ENCODE results near the gene NISCH.

GRCh38 chr3:52483081-52483480, 27.7 kb downstream of the NISCH start:
- TF ChIP-seq CTCF (IDR thresholded peaks at IDR 0.05), result no peak
- no peak for TF ChIP-seq HMGXB4 (CRISPR knock-in tag; IDR thresholded peaks at IDR 0.05)
- TF ChIP-seq TEAD4 (CRISPR knock-in tag; IDR thresholded peaks at IDR 0.05), result no peak
- TF ChIP-seq SMAD3 (CRISPR knock-in tag; IDR thresholded peaks at IDR 0.05; ENCODE audit: borderline replicate concordance), result no peak
- no peak for TF ChIP-seq NR1H2 (CRISPR knock-in tag; IDR thresholded peaks at IDR 0.05)
- TF ChIP-seq PREB (CRISPR knock-in tag; IDR thresholded peaks at IDR 0.05; ENCODE audit: borderline replicate concordance), result no peak
- no peak for TF ChIP-seq ZNF423 (CRISPR knock-in tag; IDR thresholded peaks at IDR 0.05)
- no peak for TF ChIP-seq STAT6 (CRISPR knock-in tag; conservative IDR thresholded peaks at IDR 0.05; ENCODE audit: low read depth)
- no peak for TF ChIP-seq TP53 (CRISPR knock-in tag; IDR thresholded peaks at IDR 0.05)
- TF ChIP-seq IRF2 (CRISPR knock-in tag; IDR thresholded peaks at IDR 0.05; ENCODE audit: borderline replicate concordance, low read depth), result no peak
- no peak for TF ChIP-seq ZNF281 (CRISPR knock-in tag; IDR thresholded peaks at IDR 0.05)
- no peak for TF ChIP-seq RORB (CRISPR knock-in tag; IDR thresholded peaks at IDR 0.05)
- no peak for TF ChIP-seq FOXP4 (CRISPR knock-in tag; IDR thresholded peaks at IDR 0.05)
- no peak for TF ChIP-seq ETV6 (CRISPR knock-in tag; IDR thresholded peaks at IDR 0.05)
